ELF-1 (cell line): Measurements from ENCODE around the gene IL1RL1.

Experiments used
- DNase-seq: peaks from one replicate; pipeline ENCODE4 v3.0.0-alpha.2; 2016; ENCODE audit warnings: low read depth, low spot score

IL1RL1 gene

DNA sequence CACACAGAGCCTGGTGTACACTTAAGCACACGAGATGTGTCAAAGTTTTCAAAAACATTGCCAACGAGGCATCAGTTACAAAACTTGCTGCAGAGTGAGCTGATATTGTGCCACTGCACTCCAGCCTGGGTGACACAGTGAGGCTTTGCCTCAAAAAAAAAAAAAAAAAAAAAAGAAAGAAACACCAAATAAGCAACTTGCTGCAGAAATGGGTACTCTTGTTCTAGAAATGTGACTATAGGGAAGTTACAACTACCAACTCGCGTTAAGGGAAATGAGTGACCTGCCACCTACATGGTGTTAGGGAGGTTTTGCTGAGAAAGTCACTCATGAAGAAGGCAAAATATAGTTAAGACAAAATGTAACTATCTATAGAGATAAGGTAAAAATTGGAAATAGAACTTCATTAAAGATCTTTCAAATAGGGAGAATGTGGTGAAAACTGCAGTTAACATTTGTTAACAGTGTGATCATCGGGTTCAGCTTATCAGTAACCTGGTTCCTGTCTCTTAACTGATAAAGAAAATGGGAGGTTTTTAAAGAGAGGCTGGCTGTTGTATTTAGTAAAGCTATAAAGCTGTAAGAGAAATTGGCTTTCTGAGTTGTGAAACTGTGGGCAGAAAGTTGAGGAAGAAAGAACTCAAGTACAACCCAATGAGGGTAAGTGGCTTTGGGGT, at the start of gene IL1RL1:
Gene IL1RL1, plus strand, starts transcription at position 600 of the 677 bp plus-strand sequence. CDS start 26,702 bp downstream, outside the sequence.
- no peak for DNase-seq

- no peak for DNase-seq
Measured at GRCh38 chr2:102262216-102263129, 48.9 kb upstream of the IL1RL1 start.

DNA sequence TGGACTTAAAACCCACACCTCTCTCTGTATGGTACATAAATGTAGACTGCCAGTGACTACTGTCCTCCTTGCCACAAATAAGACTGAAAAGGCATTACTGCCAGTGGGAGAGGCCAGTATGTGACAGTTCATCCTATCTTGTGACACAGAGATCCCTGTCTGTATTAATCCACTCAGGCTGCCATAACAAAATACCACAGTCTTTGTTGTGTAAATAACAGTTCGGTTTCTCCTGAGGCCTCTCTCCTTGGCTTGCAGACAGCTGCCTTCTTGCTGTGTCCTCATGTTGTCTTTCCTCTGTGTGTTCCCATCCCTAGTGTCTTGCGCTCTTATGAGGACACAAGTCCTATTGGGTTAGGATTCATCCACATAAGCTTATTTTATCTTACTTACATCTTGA, 46.4 kb upstream of the IL1RL1 start:
- no peak for DNase-seq

GRCh38 chr2:102266204-102266603, 45.2 kb upstream of the IL1RL1 start:
- DNase-seq: no peak

DNA sequence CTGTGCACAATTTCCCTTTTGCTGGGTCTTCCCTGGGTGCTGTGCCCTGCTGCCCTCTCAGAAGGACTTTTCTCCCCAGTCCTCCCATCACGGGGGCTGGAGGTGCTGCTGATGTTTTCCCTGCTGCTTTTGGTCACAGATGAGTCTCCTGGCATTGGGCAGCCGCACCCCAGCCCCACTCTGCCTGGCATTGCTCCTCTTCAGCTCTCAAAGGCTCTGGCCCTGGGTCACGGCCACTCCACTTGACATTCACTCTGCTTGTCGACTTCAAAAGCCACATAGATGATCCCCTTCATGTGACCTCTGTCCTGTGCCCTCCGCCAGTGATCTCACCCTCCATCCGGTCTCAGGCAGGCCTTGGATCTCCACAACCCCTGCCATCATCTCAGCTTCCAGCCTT, 43.6 kb upstream of the IL1RL1 start:
- DNase-seq: no peak

GRCh38 chr2:102268510-102269199, 42.7 kb upstream of the IL1RL1 start:
- DNase-seq: no peak

DNA sequence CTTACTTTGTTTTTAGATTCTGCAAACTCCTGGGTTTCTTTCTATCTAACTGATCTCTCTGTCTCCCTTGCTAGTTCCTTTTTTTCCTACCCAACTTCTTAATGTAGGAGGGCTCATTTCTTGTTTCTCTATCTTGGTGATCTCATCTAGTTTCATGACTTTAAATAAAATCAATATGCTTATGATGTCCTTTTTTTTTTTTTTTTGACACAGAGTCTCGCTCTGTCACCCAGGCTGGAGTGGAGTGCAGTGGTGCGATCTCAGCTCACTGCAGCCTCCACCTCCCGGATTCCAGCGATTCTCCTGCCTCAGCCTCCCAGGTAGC, 42.2 kb upstream of the IL1RL1 start:
- DNase-seq: no peak

- no peak for DNase-seq
Measured at GRCh38 chr2:102271844-102272243, 39.5 kb upstream of the IL1RL1 start.

DNA sequence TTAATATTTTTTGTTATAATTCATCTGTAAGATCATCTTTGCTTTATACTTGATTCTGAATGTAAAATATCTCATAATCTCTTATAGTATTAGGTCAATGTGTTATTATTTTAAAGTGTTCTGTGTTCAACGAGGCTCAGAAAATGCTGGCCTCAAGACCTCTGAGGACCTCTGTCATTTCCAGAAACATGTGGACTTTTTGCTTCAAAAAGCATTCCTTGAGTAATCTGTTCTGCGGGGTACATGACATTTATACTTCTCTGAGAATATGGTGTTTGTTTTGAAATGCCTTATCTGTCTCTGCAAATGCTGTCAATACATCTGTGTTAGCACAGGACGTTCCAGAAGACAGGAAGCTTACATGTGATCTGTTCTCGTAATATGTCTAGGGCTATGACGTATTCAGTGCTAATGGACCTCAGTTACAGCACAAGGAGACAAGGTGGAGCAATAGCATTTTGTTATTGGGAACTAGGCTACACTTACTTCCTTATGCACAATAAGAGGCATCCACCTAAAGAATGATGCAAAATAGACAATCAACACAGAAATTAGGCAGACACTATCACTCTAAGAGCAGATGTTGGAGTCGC, 37.6 kb upstream of the IL1RL1 start:
- no peak for DNase-seq

DNA sequence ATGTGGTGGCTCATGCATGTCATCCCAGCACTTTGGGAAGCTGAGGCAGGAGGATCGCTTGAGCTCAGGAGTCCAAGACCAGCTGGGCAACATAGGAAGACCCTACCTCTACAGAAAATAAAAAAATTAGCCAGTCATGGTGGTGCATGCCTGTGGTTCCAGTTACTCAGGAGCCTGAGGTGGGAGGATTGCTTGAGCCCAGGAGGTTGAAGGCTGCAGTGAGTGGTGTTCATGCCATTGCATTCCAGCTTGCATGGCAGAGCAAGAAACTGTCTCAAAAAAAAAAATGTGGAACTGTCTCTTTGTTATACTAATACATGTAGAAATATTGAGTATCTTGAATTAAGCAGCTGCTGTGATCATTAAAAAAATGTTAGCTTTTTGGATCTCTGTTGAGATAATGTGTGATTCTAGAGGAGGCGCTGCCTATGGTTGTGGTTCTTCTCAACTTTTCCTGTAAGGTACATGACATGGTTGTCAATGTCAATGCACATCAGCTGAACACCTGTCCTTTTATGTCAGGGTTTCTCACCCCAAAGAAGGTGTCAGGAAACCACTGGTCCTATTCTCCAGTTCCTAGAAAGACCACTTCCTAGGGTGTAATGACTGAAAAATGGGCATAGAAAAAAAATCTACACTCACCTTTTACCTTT, 34.7 kb upstream of the IL1RL1 start:
- no peak for DNase-seq

- DNase-seq: no peak
Measured at GRCh38 chr2:102277202-102277700, 34.1 kb upstream of the IL1RL1 start.

DNA sequence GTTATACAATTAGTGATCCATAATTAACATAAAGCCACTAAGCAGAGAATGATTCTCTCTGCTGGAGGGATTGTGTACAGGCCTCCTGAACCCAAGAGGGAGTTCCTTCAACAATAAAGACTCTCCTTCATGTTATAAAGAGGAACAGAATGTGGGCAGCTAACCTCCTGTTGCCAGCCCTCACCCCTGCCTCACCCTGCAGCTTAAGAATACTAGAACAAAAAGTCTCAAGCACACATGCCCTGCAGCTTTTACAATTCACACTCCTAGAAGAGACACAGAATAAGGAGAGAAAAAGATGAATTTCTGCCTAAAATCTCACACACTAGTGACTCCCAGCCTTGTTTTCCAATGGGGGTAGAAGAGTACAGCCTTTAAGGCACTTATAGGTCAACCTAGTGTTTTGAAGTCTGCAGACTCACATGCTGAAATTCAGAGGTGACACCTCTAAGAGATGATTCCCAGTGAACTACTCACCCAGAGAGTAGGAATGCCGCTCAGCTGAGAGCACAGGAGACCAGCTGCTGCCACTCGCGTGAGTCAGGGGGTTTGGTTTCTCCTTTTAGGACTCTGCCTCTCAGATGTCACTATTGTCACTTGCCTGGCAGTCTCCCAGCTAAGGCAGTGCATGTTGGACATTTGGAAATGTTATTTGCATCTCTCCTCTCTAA, 32.5 kb upstream of the IL1RL1 start:
- no peak for DNase-seq

DNA sequence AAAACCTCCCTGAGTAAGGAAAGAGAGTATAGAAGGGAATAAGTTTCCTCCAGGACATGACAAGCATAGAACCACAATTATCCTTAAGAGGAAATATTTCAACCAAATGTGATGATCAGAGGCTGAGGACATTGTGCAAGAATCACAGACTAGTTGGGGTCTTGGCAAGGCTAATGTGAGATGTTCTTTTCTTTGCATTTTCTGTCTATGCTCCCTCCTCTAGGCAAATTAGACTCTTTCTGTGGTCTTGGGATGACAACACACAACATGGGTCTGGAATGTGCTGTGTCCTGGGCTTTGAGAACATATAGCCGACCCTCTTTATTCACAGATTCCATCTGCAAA, 32.0 kb upstream of the IL1RL1 start:
- no peak for DNase-seq

GRCh38 chr2:102282678-102283091, 28.7 kb upstream of the IL1RL1 start:
- no peak for DNase-seq

GRCh38 chr2:102283996-102284395, 27.4 kb upstream of the IL1RL1 start:
- DNase-seq: no peak

- no peak for DNase-seq
Measured at GRCh38 chr2:102284611-102285010, 26.8 kb upstream of the IL1RL1 start.

DNA sequence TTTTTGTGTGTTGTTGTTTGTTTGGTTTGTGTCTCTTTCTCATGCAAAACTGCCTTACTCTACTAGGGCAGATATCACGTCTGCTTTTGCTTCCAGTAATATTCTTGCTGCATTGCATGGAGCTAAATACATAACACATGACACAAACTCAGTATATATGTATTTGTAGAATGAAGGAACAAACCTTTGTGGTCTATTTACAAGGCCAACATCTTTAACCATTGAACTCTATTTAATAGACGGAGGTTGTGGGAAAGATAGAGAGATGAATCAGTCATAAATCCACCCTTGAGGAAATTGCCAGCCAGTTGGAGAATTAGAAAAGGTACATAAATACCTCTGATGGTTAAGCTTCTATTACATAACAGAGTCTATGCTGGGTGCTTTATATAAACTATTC, 26.0 kb upstream of the IL1RL1 start:
- DNase-seq: no peak

DNA sequence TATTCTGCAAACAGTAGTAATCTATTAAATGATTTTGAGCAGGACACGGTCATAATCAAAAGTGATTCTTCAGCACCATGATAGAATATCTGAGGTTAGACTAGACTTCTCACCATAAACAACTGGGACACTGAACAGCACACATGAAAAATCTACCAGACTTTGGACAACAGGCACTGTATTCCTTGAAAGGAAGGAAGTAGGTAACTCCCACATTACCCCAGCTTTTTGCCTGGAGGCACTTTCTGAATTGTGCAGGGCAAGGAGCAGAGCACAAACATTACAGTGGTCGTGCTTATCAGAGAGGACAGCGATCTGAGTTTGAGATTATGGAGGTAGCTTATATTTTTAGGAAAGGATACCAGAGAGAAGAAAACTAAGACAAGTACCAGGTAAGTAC, 25.3 kb upstream of the IL1RL1 start:
- DNase-seq: no peak

- DNase-seq: no peak
Measured at GRCh38 chr2:102289129-102289528, 22.2 kb upstream of the IL1RL1 start.

DNA sequence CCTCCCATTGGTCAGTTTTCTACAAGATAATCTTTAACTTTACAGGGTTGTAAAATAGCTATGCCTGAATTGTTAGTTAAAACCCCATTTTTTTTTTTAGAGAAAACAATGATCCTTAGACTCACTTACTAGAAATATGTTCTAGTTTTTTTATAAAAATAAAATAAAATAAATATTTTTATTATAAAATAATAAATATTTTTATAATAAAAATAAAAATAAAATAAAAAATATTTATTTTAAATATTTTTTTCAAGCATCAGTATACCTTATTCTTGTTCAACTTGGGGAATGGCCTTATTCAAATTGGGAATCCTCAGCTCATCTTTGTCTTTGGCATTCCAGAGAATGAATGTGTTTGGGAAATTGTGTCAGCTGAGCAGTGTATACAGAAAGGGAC, 20.8 kb upstream of the IL1RL1 start:
- DNase-seq: no peak
